ENCODE data around the gene ANKAR. TPM values are rescaled to one million over a fixed set of nuclear protein-coding genes. Genes with fewer than 3 reads are reported as not detected.

ANKAR gene
- total RNA-seq (2021) (1.3 to 2.9 TPM (median 1.6 TPM) in 3 replicates), Bru-seq, nascent RNA (percentile 52 among the genes with signal in this experiment)
- long read RNA-seq, experiment 1, partial matches to known transcripts: 0 of 4 reads
- long read RNA-seq, experiment 1, other reads (novel, unspliced or antisense): 4 of 4 reads
- long read RNA-seq, experiment 2, partial matches to known transcripts: 0 of 2 reads
- long read RNA-seq, experiment 2, other reads (novel, unspliced or antisense): 2 of 2 reads
- long read RNA-seq, experiment 3, partial matches to known transcripts: 0 of 3 reads
- long read RNA-seq, experiment 3, other reads (novel, unspliced or antisense): 3 of 3 reads

- H3K4me3 Mint-ChIP-seq: peak within 1 kb of the TSS; percentile 93
- CTCF ChIA-PET: interaction anchor here (0.9 to 1.8 kb wide), 6 partner anchors 10 to 88 kb away, joined by 4 to 13 read pairs (median 5); partner anchors contain the start of gene OSGEPL1
- H3K27ac Mint-ChIP-seq: peak within 1 kb of the TSS; percentile 88
- ATAC-seq: peak; percentile 97
- POLR2A ChIA-PET: interaction anchor here (1.1 kb wide), 1 partner anchor 88 kb away, joined by 5 read pairs; the partner anchor contains the start of gene OSGEPL1
- peaks cover 17% of the 10 kb centered on the region for H3K36me3 Mint-ChIP-seq
- DNase-seq (ENCODE audit: low spot score): peak; percentile 92
- peaks cover 15% of the 10 kb centered on the region for H3K4me1 Mint-ChIP-seq
- peaks cover 10% of the 10 kb centered on the region for H3K9me3 Mint-ChIP-seq
- H3K27me3 Mint-ChIP-seq (ENCODE audit: low read depth): no peaks in the 10 kb centered on the region
- TF ChIP-seq, protein P1, sequence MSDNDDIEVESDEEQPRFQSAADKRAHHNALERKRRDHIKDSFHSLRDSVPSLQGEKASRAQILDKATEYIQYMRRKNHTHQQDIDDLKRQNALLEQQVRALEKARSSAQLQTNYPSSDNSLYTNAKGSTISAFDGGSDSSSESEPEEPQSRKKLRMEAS (CRISPR knock-in tag; IDR thresholded peaks at IDR 0.05): peak; percentile 63; the same call in 1 of the 2 replicates
- TF ChIP-seq ZNF423 (CRISPR knock-in tag; IDR thresholded peaks at IDR 0.05): peak; percentile 95
- TF ChIP-seq ZNF121 (CRISPR knock-in tag; IDR thresholded peaks at IDR 0.05): no peak
- TF ChIP-seq NR2C2 (CRISPR knock-in tag; IDR thresholded peaks at IDR 0.05): no peak
- TF ChIP-seq ATF1 (CRISPR knock-in tag; IDR thresholded peaks at IDR 0.05): no peak
- peak; percentile 74; the same call in 1 of the 2 replicates for TF ChIP-seq EMX1 (CRISPR knock-in tag; IDR thresholded peaks at IDR 0.05)
- TF ChIP-seq TCF7 (CRISPR knock-in tag; IDR thresholded peaks at IDR 0.05; ENCODE audit: low read depth): 0 out of 2 replicates have a peak, but pooled peaks have one; percentile 58
- TF ChIP-seq ESRRA (CRISPR knock-in tag; IDR thresholded peaks at IDR 0.05; ENCODE audit: borderline replicate concordance): no peak
- TF ChIP-seq GRHL2 (CRISPR knock-in tag; IDR thresholded peaks at IDR 0.05; ENCODE audit: insufficient replicate concordance, severe bottlenecking): no peak
- peak; percentile 43 for TF ChIP-seq FOXK1 (CRISPR knock-in tag; IDR thresholded peaks at IDR 0.05)
- peak; percentile 72; the same call in 1 of the 2 replicates for TF ChIP-seq NFE2L1 (CRISPR knock-in tag; IDR thresholded peaks at IDR 0.05)
- TF ChIP-seq, protein P2, sequence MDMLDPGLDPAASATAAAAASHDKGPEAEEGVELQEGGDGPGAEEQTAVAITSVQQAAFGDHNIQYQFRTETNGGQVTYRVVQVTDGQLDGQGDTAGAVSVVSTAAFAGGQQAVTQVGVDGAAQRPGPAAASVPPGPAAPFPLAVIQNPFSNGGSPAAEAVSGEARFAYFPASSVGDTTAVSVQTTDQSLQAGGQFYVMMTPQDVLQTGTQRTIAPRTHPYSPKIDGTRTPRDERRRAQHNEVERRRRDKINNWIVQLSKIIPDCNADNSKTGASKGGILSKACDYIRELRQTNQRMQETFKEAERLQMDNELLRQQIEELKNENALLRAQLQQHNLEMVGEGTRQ (CRISPR knock-in tag; IDR thresholded peaks at IDR 0.05): peak; percentile 15; the same call in 1 of the 2 replicates
- TF ChIP-seq CREB1 (CRISPR knock-in tag; IDR thresholded peaks at IDR 0.05): no peak
- TF ChIP-seq TP53 (CRISPR knock-in tag; IDR thresholded peaks at IDR 0.05): peak; percentile 82
- TF ChIP-seq FOXP1 (CRISPR knock-in tag; IDR thresholded peaks at IDR 0.05; ENCODE audit: borderline replicate concordance): peak; percentile 90; the same call in 1 of the 2 replicates
- peak; percentile 61; the same call in 1 of the 2 replicates for TF ChIP-seq E2F5 (CRISPR knock-in tag; IDR thresholded peaks at IDR 0.05)
- TF ChIP-seq CTCF (IDR thresholded peaks at IDR 0.05): peak; percentile 61; the same call in 1 of the 2 replicates
- TF ChIP-seq SP1 (CRISPR knock-in tag; conservative IDR thresholded peaks at IDR 0.05): peak; percentile 75
- TF ChIP-seq RELA (CRISPR knock-in tag; IDR thresholded peaks at IDR 0.05; ENCODE audit: borderline replicate concordance): peak; percentile 46; the same call in 1 of the 2 replicates
- TF ChIP-seq, protein P3, sequence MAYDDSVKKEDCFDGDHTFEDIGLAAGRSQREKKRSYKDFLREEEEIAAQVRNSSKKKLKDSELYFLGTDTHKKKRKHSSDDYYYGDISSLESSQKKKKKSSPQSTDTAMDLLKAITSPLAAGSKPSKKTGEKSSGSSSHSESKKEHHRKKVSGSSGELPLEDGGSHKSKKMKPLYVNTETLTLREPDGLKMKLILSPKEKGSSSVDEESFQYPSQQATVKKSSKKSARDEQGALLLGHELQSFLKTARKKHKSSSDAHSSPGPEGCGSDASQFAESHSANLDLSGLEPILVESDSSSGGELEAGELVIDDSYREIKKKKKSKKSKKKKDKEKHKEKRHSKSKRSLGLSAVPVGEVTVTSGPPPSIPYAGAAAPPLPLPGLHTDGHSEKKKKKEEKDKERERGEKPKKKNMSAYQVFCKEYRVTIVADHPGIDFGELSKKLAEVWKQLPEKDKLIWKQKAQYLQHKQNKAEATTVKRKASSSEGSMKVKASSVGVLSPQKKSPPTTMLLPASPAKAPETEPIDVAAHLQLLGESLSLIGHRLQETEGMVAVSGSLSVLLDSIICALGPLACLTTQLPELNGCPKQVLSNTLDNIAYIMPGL (CRISPR knock-in tag; IDR thresholded peaks at IDR 0.05): peak; percentile 99
- TF ChIP-seq JUN (CRISPR knock-in tag; IDR thresholded peaks at IDR 0.05): no peak
- 0 out of 2 replicates have a peak, but pooled peaks have one; percentile 31 for TF ChIP-seq ZNF416 (CRISPR knock-in tag; IDR thresholded peaks at IDR 0.05)
- TF ChIP-seq MYBL2 (CRISPR knock-in tag; IDR thresholded peaks at IDR 0.05): no peak; the same call in 1 of the 2 replicates
- no peak for TF ChIP-seq ZNF425 (CRISPR knock-in tag; conservative IDR thresholded peaks at IDR 0.05)
- TF ChIP-seq CBFB (CRISPR knock-in tag; IDR thresholded peaks at IDR 0.05; ENCODE audit: low read depth): peak; percentile 72; the same call in 1 of the 2 replicates
- TF ChIP-seq ZNF396 (CRISPR knock-in tag; IDR thresholded peaks at IDR 0.05; ENCODE audit: borderline replicate concordance): no peak
- TF ChIP-seq, protein P4, sequence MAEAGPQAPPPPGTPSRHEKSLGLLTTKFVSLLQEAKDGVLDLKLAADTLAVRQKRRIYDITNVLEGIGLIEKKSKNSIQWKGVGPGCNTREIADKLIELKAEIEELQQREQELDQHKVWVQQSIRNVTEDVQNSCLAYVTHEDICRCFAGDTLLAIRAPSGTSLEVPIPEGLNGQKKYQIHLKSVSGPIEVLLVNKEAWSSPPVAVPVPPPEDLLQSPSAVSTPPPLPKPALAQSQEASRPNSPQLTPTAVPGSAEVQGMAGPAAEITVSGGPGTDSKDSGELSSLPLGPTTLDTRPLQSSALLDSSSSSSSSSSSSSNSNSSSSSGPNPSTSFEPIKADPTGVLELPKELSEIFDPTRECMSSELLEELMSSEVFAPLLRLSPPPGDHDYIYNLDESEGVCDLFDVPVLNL (CRISPR knock-in tag; IDR thresholded peaks at IDR 0.05; ENCODE audit: borderline replicate concordance, low read depth): no peak
Measured at GRCh38 chr2:189674374-189675112, at the start of gene ANKAR. ANKAR (plus strand) TSS chr2:189674670; CDS start chr2:189676491, 1,821 bp downstream.

All from WTC11 (cell line).